NCI-H2171 treated with DMSO at 0.1 percent for 48 hours (cell line): ENCODE data around the gene BTBD9.
A peak's percentile ranks its signal among the peaks of the same experiment; 100 is the strongest.

Experiments
- DNase-seq: peaks from one replicate; lab custom pipeline; 2025; lab: John Stamatoyannopoulos, UW

The BTBD9 gene

GRCh38 chr6:38507173-38507572, 132.6 kb downstream of the BTBD9 start:
- DNase-seq, result no peak

- DNase-seq, result no peak
Measured at GRCh38 chr6:38505826-38506225, 133.9 kb downstream of the BTBD9 start.

- DNase-seq, result no peak
Measured at GRCh38 chr6:38504996-38505395, 134.7 kb downstream of the BTBD9 start.

GRCh38 chr6:38503960-38504682, 135.6 kb downstream of the BTBD9 start:
- DNase-seq, result peak; percentile 20

GRCh38 chr6:38503032-38503773, 136.5 kb downstream of the BTBD9 start:
- DNase-seq, result peak; percentile 94

- no peak for DNase-seq
Measured at GRCh38 chr6:38502423-38502822, 137.3 kb downstream of the BTBD9 start.

GRCh38 chr6:38501931-38502330, 137.8 kb downstream of the BTBD9 start:
- peak; percentile 95 for DNase-seq

- DNase-seq, result no peak
Measured at GRCh38 chr6:38499529-38500096, 140.1 kb downstream of the BTBD9 start.

- no peak for DNase-seq
Measured at GRCh38 chr6:38498805-38499445, 140.8 kb downstream of the BTBD9 start.

- DNase-seq, result no peak
Measured at GRCh38 chr6:38498085-38498484, 141.6 kb downstream of the BTBD9 start.

GRCh38 chr6:38497546-38497945, 142.2 kb downstream of the BTBD9 start:
- no peak for DNase-seq

- no peak for DNase-seq
Measured at GRCh38 chr6:38495922-38496635, 143.7 kb downstream of the BTBD9 start.

GRCh38 chr6:38495518-38495917, 144.2 kb downstream of the BTBD9 start:
- no peak for DNase-seq

GRCh38 chr6:38493931-38494547, 145.7 kb downstream of the BTBD9 start:
- peak; percentile 76 for DNase-seq

- no peak for DNase-seq
Measured at GRCh38 chr6:38492031-38492430, 147.7 kb downstream of the BTBD9 start.

GRCh38 chr6:38489951-38490350, 149.8 kb downstream of the BTBD9 start:
- peak; percentile 83 for DNase-seq

GRCh38 chr6:38487423-38487822, 152.3 kb downstream of the BTBD9 start:
- DNase-seq, result no peak

GRCh38 chr6:38485488-38485887, 154.2 kb downstream of the BTBD9 start:
- DNase-seq, result no peak

GRCh38 chr6:38484656-38485055, 155.1 kb downstream of the BTBD9 start:
- DNase-seq, result no peak

- DNase-seq, result no peak
Measured at GRCh38 chr6:38483526-38483925, 156.2 kb downstream of the BTBD9 start.

GRCh38 chr6:38482466-38482865, 157.3 kb downstream of the BTBD9 start:
- DNase-seq, result no peak

GRCh38 chr6:38481851-38482250, 157.9 kb downstream of the BTBD9 start:
- DNase-seq, result no peak
